ENCODE measurements around the gene FGF10.

FGF10 gene

GRCh38 chr5:44331471-44332050 is 57.7 kb downstream of the FGF10 start:
- H3K4me3 ChIP-seq (ENCODE audit: low read length): no peak overlapping the region
- no peak for DNase-seq (ENCODE audit: low read depth)
- TF ChIP-seq CTCF (conservative IDR thresholded peaks at IDR 0.05; ENCODE audit: low read depth, low read length): no peak

GRCh38 chr5:44329716-44330115 is 59.5 kb downstream of the FGF10 start:
- no peak overlapping the region for H3K4me3 ChIP-seq (ENCODE audit: low read length)
- TF ChIP-seq CTCF (conservative IDR thresholded peaks at IDR 0.05; ENCODE audit: low read depth, low read length): no peak
- DNase-seq (ENCODE audit: low read depth): no peak

GRCh38 chr5:44321144-44321725 is 68.0 kb downstream of the FGF10 start:
- no peak for TF ChIP-seq CTCF (conservative IDR thresholded peaks at IDR 0.05; ENCODE audit: low read depth, low read length)
- no peak overlapping the region for H3K4me3 ChIP-seq (ENCODE audit: low read length)
- no peak for DNase-seq (ENCODE audit: low read depth)

GRCh38 chr5:44320188-44320587 is 69.0 kb downstream of the FGF10 start:
- DNase-seq (ENCODE audit: low read depth): no peak
- H3K4me3 ChIP-seq (ENCODE audit: low read length): no peak overlapping the region

DNA sequence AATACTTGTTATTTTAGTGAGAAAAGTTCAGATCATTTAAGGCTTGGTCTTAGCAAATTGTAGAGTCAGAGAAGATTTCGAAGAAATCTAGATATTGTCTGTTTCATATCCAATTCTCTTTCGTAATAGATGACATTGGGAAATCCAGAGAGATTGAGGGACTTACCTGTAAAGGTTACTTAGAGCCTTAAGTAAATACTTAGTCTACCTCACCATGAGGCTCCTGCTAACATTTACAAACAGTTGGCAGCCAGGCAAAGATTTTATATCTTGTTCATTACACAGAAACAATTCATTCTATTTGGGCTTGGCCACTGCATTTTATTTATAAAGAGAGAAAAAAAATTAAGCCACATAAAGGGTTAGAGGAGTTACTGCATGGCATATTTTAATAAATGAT is 70.3 kb downstream of the FGF10 start:
- DNase-seq (ENCODE audit: low read depth): no peak
- no peak for TF ChIP-seq CTCF (conservative IDR thresholded peaks at IDR 0.05; ENCODE audit: low read depth, low read length)

More at GRCh38 chr5:44320188-44320587, 69.0 kb downstream of the FGF10 start:
- no peak for TF ChIP-seq CTCF (conservative IDR thresholded peaks at IDR 0.05; ENCODE audit: low read depth, low read length)

GRCh38 chr5:44312374-44312773 is 76.8 kb downstream of the FGF10 start:
- DNase-seq (ENCODE audit: low read depth): no peak
- H3K4me3 ChIP-seq (ENCODE audit: low read length): no peak overlapping the region

More for the DNA sequence above, 70.3 kb downstream of the FGF10 start:
- no peak overlapping the region for H3K4me3 ChIP-seq (ENCODE audit: low read length)

More at GRCh38 chr5:44312374-44312773, 76.8 kb downstream of the FGF10 start:
- no peak for TF ChIP-seq CTCF (conservative IDR thresholded peaks at IDR 0.05; ENCODE audit: low read depth, low read length)

All from retinal pigment epithelial cell (primary cell).